ENCODE measurements around the gene FGF1.

Gene FGF1

GRCh38 chr5:142608081-142608480 is 77.8 kb downstream of the FGF1 start:
- no peak for DNase-seq

DNA sequence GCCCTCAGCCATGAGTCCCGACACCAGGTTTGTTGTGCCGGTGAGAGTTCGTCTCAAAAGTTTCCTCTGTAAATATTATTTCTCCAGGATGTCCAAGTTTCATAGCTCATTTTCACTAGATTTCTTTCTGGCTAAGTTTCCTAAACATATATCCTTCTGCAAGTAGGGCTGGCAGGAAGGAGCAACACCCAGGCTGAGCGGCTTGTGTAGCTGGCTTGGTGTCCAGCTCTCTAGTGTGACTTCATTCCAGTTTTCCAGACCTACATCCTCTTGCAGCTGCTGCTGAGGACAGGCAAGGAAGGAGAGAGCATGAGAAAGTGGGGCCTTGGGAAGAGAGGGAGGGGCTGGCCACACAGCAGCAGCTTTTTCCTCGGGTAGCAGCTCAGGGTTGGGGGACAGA is 80.3 kb downstream of the FGF1 start:
- DNase-seq = no peak

GRCh38 chr5:142602720-142603245 is 83.1 kb downstream of the FGF1 start:
- DNase-seq = no peak

DNA sequence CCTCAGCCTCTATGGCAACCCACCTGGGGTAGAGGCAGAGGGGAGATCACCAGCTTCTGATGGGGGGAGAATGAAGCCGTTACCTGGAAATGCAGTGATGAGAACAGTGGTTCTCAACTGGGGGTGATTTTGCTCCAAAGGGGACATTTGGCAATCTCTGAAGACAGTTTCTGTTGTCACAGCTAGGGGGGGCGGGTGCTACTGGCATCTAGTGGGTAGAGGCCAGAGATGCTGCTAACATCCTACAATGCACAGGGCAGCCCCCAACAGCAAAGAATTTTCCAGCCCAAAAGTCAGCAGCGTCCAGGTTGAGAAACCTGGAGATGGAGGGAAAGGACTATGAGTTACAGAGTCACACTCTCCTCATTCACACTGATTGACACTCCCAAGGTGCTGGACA is 84.5 kb downstream of the FGF1 start:
- no peak for DNase-seq

- peak; percentile 35 for DNase-seq
Measured at GRCh38 chr5:142600611-142601358, 85.1 kb downstream of the FGF1 start.

GRCh38 chr5:142600092-142600491 is 85.8 kb downstream of the FGF1 start:
- no peak for DNase-seq

DNA sequence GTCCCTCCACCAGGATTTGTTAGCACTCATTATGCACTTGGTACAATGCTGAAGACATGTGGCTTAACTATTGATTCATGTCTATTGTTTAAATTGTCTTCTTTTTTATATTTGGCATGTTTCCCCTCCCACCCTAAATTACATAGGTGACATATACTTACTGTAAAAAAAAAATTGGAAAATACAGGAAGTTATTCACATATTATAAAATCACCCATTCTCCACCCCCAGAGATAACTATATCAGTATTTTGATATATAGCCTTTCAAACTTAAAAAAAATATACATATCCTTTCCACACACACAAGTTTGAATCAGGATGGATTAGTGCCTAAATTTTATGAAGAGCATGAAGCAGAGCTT is 87.6 kb downstream of the FGF1 start:
- no peak for DNase-seq

- DNase-seq = no peak
Measured at GRCh38 chr5:142597546-142598337, 88.1 kb downstream of the FGF1 start.

- DNase-seq = no peak
Measured at GRCh38 chr5:142597025-142597424, 88.9 kb downstream of the FGF1 start.

- DNase-seq = no peak
Measured at GRCh38 chr5:142592365-142592764, 93.5 kb downstream of the FGF1 start.

- DNase-seq = no peak
Measured at GRCh38 chr5:142590451-142591231, 95.2 kb downstream of the FGF1 start.

DNA sequence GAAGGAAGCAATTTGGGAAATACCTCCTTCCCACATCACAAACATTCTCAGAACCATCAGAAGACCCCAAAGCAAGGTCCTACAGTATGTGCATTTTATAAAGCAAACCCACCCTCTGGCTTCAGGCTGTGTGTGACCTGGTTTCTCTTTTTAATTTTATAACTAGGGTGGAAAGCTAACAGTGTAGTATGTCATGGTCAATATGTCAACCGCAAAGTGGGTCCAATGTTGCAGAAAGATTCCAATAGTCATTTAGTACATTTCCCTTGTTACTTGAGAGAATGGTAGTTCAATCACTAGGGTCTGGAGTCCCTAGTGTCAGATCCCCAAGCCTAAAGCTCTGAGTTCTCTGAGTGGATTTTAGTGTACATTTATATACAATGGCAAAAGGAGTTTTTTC is 96.2 kb downstream of the FGF1 start:
- no peak for DNase-seq

DNA sequence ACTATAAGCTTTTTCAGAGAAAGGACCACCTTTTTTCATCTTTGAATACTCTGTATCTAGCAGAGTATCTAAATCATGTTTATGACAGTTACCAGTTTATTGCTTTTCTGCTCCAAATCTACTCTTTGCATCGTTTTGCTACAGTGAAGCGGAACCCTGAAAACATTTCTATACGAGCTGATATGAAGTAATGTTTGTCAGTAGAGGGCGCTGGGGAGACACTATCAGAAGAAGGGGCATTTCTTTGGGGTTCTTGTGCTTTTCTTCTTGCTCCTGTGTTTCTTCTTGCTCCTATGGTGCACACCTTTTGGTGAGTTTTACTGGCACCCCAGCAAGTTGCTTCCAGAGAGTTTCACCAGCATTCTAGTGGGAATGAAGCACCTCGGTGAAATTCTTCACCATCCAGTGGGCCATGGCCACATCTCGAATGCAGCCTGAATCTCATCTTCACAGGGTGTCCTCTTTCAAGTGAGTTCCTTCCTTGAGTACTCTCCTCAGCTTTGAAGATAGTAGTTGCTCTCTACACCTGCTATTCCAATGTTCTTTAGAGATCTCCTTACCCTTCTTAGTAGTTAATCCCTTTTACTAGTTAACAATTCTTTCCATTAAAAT is 98.4 kb downstream of the FGF1 start:
- peak; percentile 7 for DNase-seq

DNA sequence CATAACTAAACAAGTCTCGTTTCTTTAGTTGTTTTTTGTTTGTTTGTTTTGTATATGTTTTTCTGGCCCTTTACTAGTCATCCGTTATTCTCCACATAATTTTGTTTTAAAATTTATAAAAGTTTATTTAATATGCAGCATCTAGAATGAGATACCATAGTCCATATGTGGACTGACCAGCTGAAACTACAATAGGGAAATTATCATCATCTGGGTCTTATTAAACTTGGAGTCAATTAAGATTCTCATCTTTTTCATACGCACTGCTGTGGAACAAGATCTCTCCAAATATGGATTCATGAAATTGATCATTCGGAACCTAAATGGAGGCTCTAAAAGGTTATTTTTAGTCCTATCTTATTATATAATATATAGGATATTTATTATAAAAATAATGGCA is 99.3 kb downstream of the FGF1 start:
- DNase-seq = no peak

GRCh38 chr5:142585451-142585850 is 100.4 kb downstream of the FGF1 start:
- no peak for DNase-seq

DNA sequence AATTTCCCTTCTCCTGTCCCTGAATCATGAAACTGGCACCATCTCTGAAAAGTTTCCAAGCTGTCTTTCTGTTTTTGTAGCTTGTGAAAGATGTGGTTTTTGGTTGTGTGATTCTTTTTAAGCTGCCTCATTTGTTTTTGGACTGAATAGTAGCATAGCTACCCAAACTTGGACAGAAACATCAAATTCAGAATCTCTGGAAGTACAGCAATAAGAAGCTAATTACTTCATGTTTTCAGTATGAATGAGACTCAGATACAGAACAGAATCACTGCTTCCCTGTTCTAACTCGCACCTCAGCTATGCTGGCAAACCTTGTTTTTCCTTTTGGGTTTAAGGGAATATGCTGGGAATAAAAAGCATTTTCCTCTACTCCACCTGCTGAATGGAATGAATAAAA is 101.0 kb downstream of the FGF1 start:
- no peak for DNase-seq

GRCh38 chr5:142578161-142578830 is 107.6 kb downstream of the FGF1 start:
- DNase-seq = no peak

GRCh38 chr5:142576804-142577203 is 109.1 kb downstream of the FGF1 start:
- no peak for DNase-seq

- DNase-seq = no peak
Measured at GRCh38 chr5:142576303-142576702, 109.6 kb downstream of the FGF1 start.

GRCh38 chr5:142572006-142572405 is 113.9 kb downstream of the FGF1 start:
- no peak for DNase-seq

GRCh38 chr5:142571371-142571770 is 114.5 kb downstream of the FGF1 start:
- DNase-seq = no peak

GRCh38 chr5:142569905-142570304 is 116.0 kb downstream of the FGF1 start:
- no peak for DNase-seq

GRCh38 chr5:142568996-142569335 is 116.9 kb downstream of the FGF1 start:
- DNase-seq = no peak

All from NCI-H510A treated with DMSO at 0.1 percent for 48 hours (cell line).